ENCODE results near the gene SNX3. TPM values are rescaled to one million over a fixed set of nuclear protein-coding genes. Genes with fewer than 3 reads are reported as not detected.

Gene SNX3
- total RNA-seq, 1 experiment from 2014 or later, result 104 TPM

DNA sequence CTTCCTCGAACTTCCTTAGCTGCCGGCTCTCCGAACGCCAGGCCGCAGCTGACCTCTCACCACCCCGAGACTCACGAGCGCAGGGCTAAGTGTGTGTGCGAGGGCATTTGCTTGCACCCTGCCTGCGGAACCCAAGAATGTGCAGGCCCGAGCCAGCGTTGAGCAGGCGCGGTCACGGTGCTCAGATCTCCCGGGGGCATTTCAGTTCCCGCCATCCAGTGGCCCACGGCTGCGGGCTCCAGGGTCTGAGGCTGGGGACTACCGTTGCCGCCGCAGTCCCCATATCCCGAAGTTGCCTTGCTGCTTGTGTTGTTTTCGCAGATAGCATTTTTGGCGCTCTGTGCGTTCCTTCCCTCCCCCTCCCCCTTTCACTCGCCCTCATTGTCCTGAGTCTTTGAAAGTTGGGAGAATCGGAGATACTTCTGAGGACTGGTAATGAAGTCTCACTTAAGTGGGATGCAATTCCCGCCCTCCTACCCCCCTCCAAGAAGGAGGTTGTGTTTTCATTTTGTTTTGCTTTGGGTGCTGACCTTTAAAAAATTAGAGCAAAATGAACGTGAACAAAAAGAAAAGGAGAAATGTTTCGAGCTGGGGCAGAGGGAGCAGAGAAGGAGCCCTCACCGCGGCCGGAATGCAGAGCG, 93.3 kb downstream of the SNX3 start:
- ChIA-PET POLR2A (ENCODE audit: low non-redundant PET) (no interaction called here), CTCF (no interaction called here)
- Histone ChIP-seq H3K4me1 (ENCODE audit: insufficient read depth, low read length, poor library complexity, severe bottlenecking) (peaks cover 26% of the 10 kb centered on the region), H3K27me3 (replicated peaks; ENCODE audit: insufficient read depth, low read depth, low read length, poor library complexity) (peaks cover 100% of the 10 kb centered on the region), H3K4me3 (ENCODE audit: low read depth, low read length, poor library complexity, severe bottlenecking) (no peak overlapping the region), H3K9me3 (ENCODE audit: low read depth, low read length, poor library complexity, severe bottlenecking) (no peaks in the 10 kb centered on the region), H3K27ac (ENCODE audit: low read depth, low read length, poor library complexity, severe bottlenecking) (no peak overlapping the region), H3K36me3 (ENCODE audit: insufficient read depth, low read length, poor library complexity, severe bottlenecking) (no peaks in the 10 kb centered on the region)
- TF ChIP-seq, protein P1, sequence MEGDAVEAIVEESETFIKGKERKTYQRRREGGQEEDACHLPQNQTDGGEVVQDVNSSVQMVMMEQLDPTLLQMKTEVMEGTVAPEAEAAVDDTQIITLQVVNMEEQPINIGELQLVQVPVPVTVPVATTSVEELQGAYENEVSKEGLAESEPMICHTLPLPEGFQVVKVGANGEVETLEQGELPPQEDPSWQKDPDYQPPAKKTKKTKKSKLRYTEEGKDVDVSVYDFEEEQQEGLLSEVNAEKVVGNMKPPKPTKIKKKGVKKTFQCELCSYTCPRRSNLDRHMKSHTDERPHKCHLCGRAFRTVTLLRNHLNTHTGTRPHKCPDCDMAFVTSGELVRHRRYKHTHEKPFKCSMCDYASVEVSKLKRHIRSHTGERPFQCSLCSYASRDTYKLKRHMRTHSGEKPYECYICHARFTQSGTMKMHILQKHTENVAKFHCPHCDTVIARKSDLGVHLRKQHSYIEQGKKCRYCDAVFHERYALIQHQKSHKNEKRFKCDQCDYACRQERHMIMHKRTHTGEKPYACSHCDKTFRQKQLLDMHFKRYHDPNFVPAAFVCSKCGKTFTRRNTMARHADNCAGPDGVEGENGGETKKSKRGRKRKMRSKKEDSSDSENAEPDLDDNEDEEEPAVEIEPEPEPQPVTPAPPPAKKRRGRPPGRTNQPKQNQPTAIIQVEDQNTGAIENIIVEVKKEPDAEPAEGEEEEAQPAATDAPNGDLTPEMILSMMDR (conservative IDR thresholded peaks at IDR 0.05; ENCODE audit: low read depth, low read length), result no peak
- TF ChIP-seq EZH2 (IDR thresholded peaks at IDR 0.05; ENCODE audit: borderline replicate concordance, low read depth, low read length, poor library complexity, severe bottlenecking), result no peak
- DNase-seq (ENCODE audit: low spot score), result no peak
- intact Hi-C loops (cut with micrococcal nuclease; ENCODE audit: unreplicated experiment), result no loop called here
- BruUV-seq (replicated peaks), result no TSS peak

DNA sequence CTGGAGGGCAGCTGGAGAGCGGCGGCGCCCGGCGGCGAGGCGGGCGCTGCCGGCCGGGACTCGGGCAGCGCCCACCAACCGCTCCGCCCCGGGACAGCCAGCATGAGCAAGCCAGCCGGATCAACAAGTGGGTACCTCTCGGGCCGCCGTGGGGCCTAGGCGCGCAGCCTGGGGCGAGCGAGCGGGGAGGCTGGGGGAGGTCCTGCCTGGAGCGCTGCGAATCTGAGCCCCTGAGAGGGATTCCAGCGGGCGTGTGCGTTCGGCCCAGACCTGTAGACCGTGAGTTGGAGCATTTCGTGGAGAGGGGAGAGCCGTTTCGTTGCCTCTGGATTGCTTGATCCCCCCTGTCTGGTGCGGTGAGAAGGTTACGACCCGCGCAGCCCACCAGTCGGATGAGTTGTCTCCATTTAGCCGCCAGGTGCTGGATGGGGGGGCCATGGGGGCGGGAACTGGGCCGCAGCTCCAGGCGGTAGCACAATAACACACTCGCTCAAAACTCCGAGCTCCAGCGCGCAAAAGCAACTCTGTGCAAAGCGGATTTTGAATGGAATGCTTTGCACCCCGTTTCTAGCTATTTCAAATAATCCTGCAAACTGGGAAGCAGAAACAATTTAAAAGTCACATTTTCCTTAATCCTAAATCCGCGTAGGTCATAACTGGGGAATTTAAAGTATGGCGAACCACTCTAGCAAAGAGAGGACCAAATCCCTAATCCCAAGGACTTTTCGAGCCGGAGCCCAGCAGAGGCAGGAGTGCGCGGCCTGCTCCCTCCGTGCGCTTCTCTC, 94.0 kb downstream of the SNX3 start:
- DNase-seq (ENCODE audit: low spot score), result no peak
- Histone ChIP-seq H3K27me3 (replicated peaks; ENCODE audit: insufficient read depth, low read depth, low read length, poor library complexity) (peaks cover 100% of the 10 kb centered on the region), H3K27ac (ENCODE audit: low read depth, low read length, poor library complexity, severe bottlenecking) (no peak overlapping the region), H3K9me3 (ENCODE audit: low read depth, low read length, poor library complexity, severe bottlenecking) (no peaks in the 10 kb centered on the region), H3K4me1 (ENCODE audit: insufficient read depth, low read length, poor library complexity, severe bottlenecking) (peaks cover 26% of the 10 kb centered on the region), H3K36me3 (ENCODE audit: insufficient read depth, low read length, poor library complexity, severe bottlenecking) (no peaks in the 10 kb centered on the region), H3K4me3 (ENCODE audit: low read depth, low read length, poor library complexity, severe bottlenecking) (peak overlapping the region; percentile 36)
- TF ChIP-seq, protein P1 (conservative IDR thresholded peaks at IDR 0.05; ENCODE audit: low read depth, low read length), result no peak
- TF ChIP-seq EZH2 (IDR thresholded peaks at IDR 0.05; ENCODE audit: borderline replicate concordance, low read depth, low read length, poor library complexity, severe bottlenecking), result no peak
- no TSS peak for BruUV-seq (replicated peaks)
- intact Hi-C loops (cut with micrococcal nuclease; ENCODE audit: unreplicated experiment), result no loop called here
- ChIA-PET CTCF (no interaction called here), POLR2A (ENCODE audit: low non-redundant PET) (no interaction called here)

DNA sequence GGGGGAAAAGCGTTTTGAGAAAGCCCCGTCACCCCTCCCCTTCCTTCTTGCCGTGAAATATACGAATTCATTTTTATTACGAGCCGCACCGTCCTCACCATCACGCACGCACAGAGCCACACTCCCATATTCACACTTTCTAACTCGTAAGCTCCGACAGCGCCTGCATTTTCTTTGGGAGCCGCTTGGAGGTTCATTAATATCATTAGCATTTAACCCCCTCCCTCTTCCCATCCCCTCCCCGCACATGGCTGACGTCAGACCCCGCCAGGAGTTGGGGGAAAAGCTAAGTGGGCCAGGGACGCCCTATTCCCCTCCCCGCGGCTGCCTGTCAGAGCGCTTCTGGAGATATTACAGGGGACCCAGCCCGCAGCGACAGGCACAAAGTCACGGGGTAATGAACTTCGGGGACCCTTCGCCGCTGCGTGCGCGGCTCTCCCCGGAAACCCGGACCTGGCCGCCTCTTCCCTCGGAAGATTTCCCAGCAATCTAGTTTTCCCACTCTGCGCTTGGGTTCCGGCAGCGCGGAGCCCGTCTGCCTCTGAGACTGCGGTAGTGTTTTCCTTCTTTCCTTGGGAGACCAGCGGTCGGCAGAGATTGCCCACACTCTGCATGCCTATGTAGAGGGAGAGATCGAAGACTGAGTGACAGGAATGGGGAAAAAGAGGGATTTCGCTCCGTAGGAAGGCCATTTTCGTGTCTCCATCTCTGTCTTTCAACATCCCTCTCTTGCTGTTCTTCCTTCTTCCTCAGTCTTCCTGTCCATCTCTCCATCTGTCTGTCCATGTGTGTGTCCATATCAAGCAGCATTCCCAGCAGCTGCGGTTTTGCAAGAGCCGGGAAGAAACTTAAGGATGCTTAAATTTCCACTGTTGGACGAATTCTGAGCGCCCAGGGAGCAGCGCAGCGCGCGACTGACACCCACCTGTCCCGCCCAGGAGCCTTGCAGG, 94.9 kb downstream of the SNX3 start, which contains the start of gene NR2E1:
TSS of gene NR2E1 (plus strand) at position 309 of the 950 bp plus-strand sequence. CDS start 744 bp downstream, outside the sequence.
- Histone ChIP-seq H3K9me3 (ENCODE audit: low read depth, low read length, poor library complexity, severe bottlenecking) (no peaks in the 10 kb centered on the region), H3K27ac (ENCODE audit: low read depth, low read length, poor library complexity, severe bottlenecking) (no peak within 1 kb of the TSS), H3K4me1 (ENCODE audit: insufficient read depth, low read length, poor library complexity, severe bottlenecking) (peaks cover 26% of the 10 kb centered on the region), H3K36me3 (ENCODE audit: insufficient read depth, low read length, poor library complexity, severe bottlenecking) (no peaks in the 10 kb centered on the region), H3K27me3 (replicated peaks; ENCODE audit: insufficient read depth, low read depth, low read length, poor library complexity) (peaks cover 100% of the 10 kb centered on the region), H3K4me3 (ENCODE audit: low read depth, low read length, poor library complexity, severe bottlenecking) (peak within 1 kb of the TSS; percentile 36)
- BruUV-seq (replicated peaks), result no TSS peak
- POLR2A ChIA-PET (ENCODE audit: low non-redundant PET), result no interaction called here
- CTCF ChIA-PET, result interaction anchor here (0.6 kb wide), 2 partner anchors 51 to 345 kb away, joined by 3 to 5 read pairs; no protein-coding TSS in a partner anchor
- DNase-seq (ENCODE audit: low spot score), result peak; percentile 66
- TF ChIP-seq, protein P1 (conservative IDR thresholded peaks at IDR 0.05; ENCODE audit: low read depth, low read length), result no peak; the same call in 1 of the 2 replicates
- intact Hi-C loops (cut with micrococcal nuclease; ENCODE audit: unreplicated experiment), result no loop called here

Data from A673 (cell line).